ENCODE measurements around the gene PLXDC2.

Gene PLXDC2

GRCh38 chr10:19817231-19817933 lies 1.1 kb downstream of the PLXDC2 start:
- DNase-seq = no peak

GRCh38 chr10:19818876-19819275 lies 2.6 kb downstream of the PLXDC2 start:
- no peak for DNase-seq

DNA sequence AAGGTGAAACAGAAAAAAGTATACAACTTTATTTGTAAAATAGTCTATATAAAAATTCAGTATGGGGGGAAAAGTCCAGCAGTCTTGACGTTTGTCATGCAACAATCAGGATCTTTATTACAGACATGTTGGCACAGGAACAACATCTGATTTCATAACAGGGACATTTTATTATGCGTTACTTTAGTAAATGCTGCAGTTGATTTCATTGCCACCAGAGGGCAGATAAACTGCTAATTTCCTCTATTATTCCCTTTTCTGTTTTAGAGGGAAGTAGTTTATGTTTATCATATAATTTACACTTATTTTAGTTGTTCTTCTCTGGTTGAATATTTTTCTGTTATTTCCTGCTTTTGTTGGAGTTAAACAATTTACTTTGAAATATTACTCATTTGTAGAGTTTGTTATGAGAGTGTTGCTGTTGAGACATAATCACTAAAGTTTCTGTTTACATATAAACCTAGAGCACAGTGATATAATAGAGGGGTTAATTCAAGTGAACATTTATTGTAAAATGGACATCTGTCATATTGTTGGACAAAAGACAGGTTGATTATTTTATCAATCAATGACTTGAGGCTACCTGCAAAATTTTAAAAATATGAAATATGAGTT lies 3.3 kb downstream of the PLXDC2 start:
- DNase-seq = no peak

DNA sequence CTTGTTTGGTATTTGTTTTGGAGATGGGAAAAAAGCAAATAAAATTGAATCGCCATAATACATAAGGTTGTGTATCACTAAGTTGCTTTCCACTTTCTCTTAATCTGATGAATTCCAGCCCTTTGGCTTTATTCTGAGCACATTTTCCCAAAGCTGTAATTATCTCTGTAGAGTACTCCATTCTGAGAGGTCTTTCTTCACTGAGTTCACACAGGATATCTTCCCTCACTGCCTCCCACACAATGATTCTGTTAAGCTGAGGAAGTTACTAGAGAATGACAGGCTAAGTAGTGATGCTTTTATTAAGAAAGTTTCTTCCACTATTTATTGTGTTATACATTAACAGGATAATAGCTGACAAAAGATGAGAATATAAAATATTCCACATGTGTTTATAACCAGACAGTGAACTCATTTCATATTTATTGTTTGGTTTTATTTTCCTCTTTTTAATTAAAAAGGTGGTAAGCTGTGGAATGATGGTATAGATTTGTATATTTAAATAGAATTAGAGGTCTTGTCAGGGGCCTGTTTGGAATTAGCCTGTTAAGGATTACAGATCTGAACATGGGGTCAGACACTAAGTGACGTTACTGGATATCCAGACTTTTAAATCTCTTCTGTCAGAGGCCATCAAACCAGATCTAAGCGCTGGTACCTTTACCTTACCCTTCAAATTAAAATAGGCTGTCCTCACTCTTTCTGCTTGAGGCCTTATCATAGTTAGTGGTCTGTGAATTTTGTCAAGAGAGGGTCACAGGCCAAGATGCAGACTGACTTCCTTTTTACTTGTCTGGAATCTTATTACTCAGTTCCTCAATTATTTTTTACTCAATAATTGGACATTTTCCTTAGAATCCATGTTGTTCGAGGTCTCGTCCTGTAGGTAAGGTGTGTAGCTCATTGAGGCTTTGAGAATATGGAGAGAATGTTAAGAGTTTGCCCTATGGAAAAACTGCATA lies 8.4 kb downstream of the PLXDC2 start:
- DNase-seq = no peak

DNA sequence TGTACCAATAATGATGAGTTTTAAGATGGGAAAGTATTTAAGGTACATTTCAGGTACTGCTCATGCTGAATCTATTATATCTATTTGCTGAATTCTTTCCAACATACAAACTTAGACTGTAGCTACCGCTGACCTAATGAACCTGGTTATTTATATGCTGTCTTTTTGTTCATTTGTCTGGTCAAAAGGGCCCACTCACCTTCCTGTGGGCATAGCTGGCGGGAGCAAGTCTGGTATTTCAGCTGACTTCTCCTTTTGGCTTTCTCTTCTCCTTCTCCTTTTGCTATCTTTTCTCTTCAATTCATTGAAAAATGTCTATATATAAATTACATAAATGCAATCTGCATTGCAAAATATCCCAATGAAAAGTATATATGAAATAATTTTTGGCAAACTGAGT lies 9.5 kb downstream of the PLXDC2 start:
- DNase-seq = no peak

DNA sequence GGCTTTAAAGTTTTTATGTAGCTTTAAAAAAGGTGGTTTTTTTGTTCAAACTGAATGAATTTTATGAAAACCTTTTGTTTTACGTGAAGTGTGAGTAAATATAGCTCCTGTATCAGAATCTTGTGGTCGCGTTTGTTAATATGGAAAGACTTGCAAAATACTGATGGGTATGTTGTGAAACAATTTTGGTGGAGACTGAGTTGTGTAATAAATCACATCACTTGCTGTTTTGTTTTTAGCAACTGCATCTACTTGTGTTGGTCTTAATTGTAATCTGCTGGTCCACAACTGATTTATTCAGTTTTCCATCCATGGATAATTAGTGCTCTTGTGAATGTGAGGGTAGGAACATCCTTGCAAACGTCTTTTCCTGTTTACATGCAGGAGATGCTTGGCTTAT lies 10.5 kb downstream of the PLXDC2 start:
- no peak for DNase-seq

GRCh38 chr10:19828278-19829049 lies 12.2 kb downstream of the PLXDC2 start:
- no peak for DNase-seq

DNA sequence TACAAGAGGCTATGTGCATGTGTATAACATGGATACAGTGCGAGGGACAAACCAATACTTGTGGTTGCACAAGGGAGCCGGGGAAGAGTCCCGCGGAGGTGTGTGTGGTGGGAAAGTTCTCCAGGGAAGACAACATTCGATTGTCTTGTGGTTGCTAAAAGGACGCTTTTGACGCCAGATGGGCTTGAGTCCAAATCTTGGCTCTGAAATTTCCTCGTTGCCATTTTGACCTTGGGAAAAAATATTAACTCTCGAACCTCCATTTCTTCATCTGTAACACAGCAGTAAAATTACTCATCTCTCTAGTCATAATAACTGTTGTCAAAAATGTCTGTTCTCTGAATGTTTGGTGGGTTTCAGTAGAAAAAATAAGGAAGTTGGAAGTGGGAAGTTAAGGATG lies 16.5 kb downstream of the PLXDC2 start:
- no peak for DNase-seq

DNA sequence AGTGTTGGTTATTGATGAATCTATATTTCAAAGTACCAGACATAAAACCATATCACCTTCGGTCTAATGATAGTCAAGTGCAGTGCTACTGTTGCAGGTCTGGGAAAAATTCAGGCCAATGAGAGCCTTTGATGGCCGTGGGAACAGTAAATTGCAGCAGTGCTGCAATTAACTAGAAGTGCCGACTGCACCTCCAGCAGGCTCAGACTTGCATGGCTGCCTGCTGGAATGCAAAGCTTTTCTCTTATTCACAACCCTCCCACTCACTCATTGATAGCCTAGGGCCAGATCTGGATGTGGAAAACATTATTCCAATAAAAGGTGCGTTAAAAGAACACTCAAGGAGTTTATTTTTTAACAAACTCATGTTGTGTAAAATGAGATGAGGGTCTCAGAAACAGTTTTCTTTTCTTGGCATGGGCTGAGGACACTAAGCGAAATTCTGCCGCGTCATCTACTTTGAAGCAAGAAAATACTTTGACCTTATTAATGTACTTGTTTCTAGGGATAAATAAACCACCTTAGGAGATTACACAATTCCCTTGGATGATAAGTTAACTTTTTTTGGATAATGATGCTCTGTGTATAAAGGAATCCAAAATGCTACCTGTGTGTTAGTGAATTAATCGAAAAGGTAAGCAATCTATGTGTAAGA lies 17.1 kb downstream of the PLXDC2 start:
- DNase-seq = no peak

- DNase-seq = no peak
These were observed 19.7 kb downstream of the PLXDC2 start for GRCh38 chr10:19835952-19836351.

- DNase-seq = no peak
These were observed 22.9 kb downstream of the PLXDC2 start for GRCh38 chr10:19839090-19839489.

- DNase-seq = no peak
These were observed 23.3 kb downstream of the PLXDC2 start for GRCh38 chr10:19839552-19839951.

- DNase-seq = no peak
These were observed 24.5 kb downstream of the PLXDC2 start for GRCh38 chr10:19840776-19841175.

- DNase-seq = no peak
These were observed 27.3 kb downstream of the PLXDC2 start for GRCh38 chr10:19843487-19843886.

DNA sequence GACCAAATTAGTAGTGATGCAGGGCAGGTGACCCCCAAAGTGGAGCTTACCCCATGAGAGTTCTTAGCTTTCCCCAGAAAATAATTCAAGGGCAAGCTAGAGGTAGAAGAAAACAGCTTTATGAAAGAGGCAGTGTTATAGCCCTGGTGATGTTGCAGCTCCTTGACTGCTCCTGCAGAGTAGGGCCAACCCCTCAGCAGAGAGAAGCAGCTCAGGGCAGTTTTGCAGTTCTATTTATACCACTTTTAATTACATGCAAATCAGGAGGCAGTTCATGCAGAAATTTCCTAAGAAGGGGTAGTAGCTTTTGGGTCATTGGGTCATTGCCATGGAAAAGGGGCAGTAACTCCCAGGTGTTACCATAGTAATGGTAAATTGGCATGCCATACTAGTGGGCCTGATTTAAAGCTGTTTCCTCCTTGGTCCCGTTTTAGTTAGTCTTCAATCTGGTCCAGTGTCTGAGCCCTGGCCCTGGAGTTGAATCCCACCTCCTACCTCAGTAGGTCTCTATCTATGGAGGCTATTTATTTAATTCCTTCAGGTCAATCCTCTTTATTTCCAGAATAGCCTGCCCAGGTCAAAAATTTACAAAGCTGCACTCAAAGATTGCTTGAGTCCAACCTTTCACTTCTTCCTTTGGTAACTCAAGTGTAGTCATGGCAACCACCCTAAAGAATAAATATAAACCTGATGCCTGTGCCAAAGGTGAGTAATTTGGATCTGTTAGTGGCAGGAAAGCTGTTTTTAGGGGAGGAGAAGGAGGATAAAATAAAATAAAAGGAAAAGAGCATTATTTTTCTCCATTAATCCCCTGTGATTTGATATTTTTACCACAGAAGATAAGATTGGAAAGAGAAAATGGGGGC lies 29.5 kb downstream of the PLXDC2 start:
- DNase-seq = no peak

DNA sequence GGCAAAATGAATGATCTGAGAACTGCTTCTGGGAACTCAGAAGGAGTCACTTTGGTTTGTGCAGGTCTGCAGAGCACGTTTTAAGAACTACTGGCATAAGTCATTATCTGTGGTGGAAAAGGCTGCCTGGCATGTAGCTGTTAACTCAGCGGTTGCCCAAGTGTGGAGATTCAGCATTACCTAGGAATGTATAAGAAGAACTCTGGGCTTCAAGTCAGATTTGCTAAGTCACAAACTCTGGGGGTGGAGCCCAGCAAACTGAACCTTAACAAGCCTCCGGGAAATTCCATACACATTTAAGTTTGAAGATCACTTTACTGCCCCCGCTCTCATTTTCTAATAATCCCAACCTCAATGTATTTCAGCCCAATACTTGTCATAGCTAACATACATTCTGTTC lies 31.1 kb downstream of the PLXDC2 start:
- DNase-seq = no peak

DNA sequence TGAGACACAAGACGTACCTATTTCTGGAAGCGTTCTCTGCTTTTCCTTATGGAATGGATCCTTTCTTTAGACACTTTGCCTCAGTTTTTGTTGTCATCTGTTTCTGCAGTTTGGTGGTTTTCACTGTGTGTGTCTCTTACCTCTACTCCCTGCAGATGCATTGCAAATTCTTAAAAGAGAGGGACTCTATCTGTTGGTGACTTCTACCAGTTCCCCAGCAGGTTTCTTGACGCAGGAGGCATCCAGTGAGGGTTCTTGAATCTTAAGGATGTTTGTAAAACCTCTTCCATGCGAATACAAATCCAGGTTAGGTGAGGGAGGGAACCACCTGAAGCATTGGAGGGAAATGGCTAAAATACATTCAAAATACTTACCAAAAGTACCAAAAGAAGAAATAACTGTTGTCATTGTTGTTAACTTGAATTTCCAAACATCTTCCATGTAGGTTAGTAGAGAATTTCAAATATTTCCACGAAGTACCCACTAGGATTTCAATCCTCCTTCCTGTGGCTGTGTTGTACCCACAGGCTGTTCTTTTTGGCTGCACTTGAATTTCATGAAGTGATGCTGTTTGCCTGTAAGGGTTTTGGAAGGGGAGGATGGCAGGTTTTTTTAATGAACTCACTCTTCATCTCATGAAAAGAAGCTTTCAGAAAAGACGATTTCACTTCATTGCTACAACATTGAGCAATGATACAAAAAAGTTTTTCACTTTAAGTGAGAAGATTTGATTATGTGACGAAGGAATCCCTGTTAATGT lies 32.2 kb downstream of the PLXDC2 start:
- no peak for DNase-seq

- no peak for DNase-seq
These were observed 37.6 kb downstream of the PLXDC2 start for GRCh38 chr10:19853831-19854230.

GRCh38 chr10:19857876-19858275 lies 41.6 kb downstream of the PLXDC2 start:
- no peak for DNase-seq

GRCh38 chr10:19860107-19860506 lies 43.9 kb downstream of the PLXDC2 start:
- DNase-seq = no peak
